Cardiac muscle cell (in vitro differentiated cells and primary cell): ENCODE results near the gene HBA1. TPM values are rescaled to one million over a fixed set of nuclear protein-coding genes. Genes with fewer than 3 reads are reported as not detected.
"Not testable (repeated sequence)": the region's sequence is repeated elsewhere in the genome, so short reads cannot be mapped to it uniquely, and the experiment has no call there.

Experiments used
- DNase-seq, 2 donors: peaks; one replicate each; pipeline versions ENCODE4 v3.0.0 to v3.0.0-alpha.2; 2010 to 2017; ENCODE audit warnings: low read depth in 1 of 2, low spot score in 1 of 2
- H3K27ac ChIP-seq: fragments of 200-600 bp; sonication (generic); 2 replicates; pipeline ENCODE4 v1.5.1; 2016
- H3K27me3 ChIP-seq: fragments of 200-600 bp; sonication (generic); 2 replicates; pipeline ENCODE4 v1.6.0; 2016; ENCODE audit warnings: control low read depth
- H3K36me3 ChIP-seq: fragments of 200-600 bp; sonication (generic); 2 replicates; pipeline ENCODE4 v1.5.1; 2016; ENCODE audit warnings: control low read depth
- H3K4me1 ChIP-seq: fragments of 200-600 bp; sonication (generic); 2 replicates; pipeline ENCODE4 v1.8.1; 2017; ENCODE audit warnings: low read depth, mild to moderate bottlenecking, mixed run types
- H3K4me3 ChIP-seq: fragments of 200-600 bp; sonication (generic); 2 replicates; pipeline ENCODE4 v1.5.1; 2016; ENCODE audit warnings: mild to moderate bottlenecking
- H3K9me3 ChIP-seq: fragments of 200-600 bp; sonication (generic); 2 replicates; pipeline ENCODE4 v1.5.1; 2017; ENCODE audit warnings: low read depth, mild to moderate bottlenecking, control low read depth
- polyA plus RNA-seq: library from polyadenylated mRNA; unstranded; fragments of >200 nt; fragmentation: Nextera tagmentation; extraction: Ambion mirVana; gene quantifications from 2 replicates; pipeline ENCODE4 v1.2.1, GENCODE V29; 2016
- total RNA-seq: library from RNA; depleted of rRNA; stranded (reverse); fragments of >200 nt; gene quantifications from 2 replicates; pipeline ENCODE4 v1.2.3, GENCODE V29; 2016
- TF ChIP-seq, protein P1 (sequence below): IDR thresholded peaks from 2 replicates; pipeline ENCODE4 v1.5.1; 2012; ENCODE audit warnings: low read depth, mild to moderate bottlenecking, low read length

HBA1 gene
- total RNA-seq, result 0.42 TPM in 1 of 2 replicates, not detected in the other
- polyA plus RNA-seq, result 1.8 TPM in 1 of 2 replicates, not detected in the other

DNA sequence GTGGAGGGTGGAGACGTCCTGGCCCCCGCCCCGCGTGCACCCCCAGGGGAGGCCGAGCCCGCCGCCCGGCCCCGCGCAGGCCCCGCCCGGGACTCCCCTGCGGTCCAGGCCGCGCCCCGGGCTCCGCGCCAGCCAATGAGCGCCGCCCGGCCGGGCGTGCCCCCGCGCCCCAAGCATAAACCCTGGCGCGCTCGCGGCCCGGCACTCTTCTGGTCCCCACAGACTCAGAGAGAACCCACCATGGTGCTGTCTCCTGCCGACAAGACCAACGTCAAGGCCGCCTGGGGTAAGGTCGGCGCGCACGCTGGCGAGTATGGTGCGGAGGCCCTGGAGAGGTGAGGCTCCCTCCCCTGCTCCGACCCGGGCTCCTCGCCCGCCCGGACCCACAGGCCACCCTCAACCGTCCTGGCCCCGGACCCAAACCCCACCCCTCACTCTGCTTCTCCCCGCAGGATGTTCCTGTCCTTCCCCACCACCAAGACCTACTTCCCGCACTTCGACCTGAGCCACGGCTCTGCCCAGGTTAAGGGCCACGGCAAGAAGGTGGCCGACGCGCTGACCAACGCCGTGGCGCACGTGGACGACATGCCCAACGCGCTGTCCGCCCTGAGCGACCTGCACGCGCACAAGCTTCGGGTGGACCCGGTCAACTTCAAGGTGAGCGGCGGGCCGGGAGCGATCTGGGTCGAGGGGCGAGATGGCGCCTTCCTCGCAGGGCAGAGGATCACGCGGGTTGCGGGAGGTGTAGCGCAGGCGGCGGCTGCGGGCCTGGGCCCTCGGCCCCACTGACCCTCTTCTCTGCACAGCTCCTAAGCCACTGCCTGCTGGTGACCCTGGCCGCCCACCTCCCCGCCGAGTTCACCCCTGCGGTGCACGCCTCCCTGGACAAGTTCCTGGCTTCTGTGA, at the start of gene HBA1:
Gene HBA1, plus strand, starts transcription at position 204 of the 906 bp plus-strand sequence. Its CDS starts 37 bp downstream, at position 241.
- H3K4me3 ChIP-seq, H3K9me3 ChIP-seq: not testable (repeated sequence)
- H3K27me3 ChIP-seq, result peaks cover 68% of the 10 kb centered on the region

DNA sequence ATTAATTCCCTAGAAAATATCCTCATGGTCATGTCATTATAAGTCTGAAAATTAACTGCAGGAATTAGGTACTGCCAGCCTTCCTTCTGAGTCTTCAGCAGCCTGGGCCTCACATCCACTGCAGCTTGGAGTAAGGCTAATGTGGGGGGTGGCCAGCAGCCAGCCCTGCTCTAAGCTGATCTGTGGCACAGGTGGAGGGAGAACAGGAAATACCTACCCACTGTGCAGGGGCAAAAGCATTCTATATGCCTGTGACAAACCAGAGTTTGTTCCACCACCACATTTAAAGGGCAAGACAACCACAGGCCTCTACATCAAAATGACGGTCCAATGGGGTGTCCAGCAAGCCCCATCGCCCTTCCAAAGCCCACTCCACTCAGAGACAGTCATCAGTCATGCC, 47.4 kb upstream of the HBA1 start:
- no peak for DNase-seq
- Histone ChIP-seq H3K4me3 (no peak overlapping the region), H3K27ac (no peak overlapping the region), H3K9me3 (no peaks in the 10 kb centered on the region), H3K27me3 (no peaks in the 10 kb centered on the region), H3K36me3 (no peaks in the 10 kb centered on the region), H3K4me1 (no peaks in the 10 kb centered on the region)
- TF ChIP-seq, protein P1, sequence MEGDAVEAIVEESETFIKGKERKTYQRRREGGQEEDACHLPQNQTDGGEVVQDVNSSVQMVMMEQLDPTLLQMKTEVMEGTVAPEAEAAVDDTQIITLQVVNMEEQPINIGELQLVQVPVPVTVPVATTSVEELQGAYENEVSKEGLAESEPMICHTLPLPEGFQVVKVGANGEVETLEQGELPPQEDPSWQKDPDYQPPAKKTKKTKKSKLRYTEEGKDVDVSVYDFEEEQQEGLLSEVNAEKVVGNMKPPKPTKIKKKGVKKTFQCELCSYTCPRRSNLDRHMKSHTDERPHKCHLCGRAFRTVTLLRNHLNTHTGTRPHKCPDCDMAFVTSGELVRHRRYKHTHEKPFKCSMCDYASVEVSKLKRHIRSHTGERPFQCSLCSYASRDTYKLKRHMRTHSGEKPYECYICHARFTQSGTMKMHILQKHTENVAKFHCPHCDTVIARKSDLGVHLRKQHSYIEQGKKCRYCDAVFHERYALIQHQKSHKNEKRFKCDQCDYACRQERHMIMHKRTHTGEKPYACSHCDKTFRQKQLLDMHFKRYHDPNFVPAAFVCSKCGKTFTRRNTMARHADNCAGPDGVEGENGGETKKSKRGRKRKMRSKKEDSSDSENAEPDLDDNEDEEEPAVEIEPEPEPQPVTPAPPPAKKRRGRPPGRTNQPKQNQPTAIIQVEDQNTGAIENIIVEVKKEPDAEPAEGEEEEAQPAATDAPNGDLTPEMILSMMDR, result no peak

More for the DNA sequence above, at the start of gene HBA1:
- not testable (repeated sequence) for H3K4me1 ChIP-seq, DNase-seq, H3K36me3 ChIP-seq, H3K27ac ChIP-seq

DNA sequence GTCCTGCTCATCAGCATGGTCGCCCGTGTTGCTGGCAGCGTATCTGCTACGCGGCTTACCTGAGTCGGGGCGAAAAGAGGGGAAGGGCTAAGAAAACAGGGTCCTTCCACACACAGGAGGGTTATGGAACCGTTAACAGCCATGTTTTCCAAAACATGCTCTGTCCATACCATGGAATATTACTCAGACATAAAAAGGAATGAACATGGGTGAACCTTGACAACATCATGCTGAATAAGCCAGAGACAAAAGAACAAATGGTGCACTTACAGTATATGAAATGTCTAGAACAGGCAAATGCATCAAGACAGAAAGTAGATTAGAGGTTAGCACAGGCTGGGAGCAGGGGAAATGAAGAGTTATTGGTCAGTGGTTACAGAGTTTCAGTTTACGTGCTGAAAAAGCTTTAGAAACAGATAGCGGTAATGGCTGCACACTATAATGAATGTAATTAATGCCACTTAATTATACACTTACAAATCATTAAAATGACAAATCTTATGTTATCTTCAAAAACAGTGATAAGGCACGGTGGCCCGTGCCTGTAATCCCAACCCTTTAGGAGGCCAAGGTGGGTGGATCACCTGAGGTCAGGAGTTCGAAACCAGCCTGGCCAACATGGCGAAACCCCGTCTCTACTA, 45.8 kb upstream of the HBA1 start:
- H3K4me1 ChIP-seq, result no peaks in the 10 kb centered on the region
- no peak overlapping the region for H3K4me3 ChIP-seq
- no peaks in the 10 kb centered on the region for H3K27me3 ChIP-seq
- TF ChIP-seq, protein P1, result no peak
- no peak overlapping the region for H3K27ac ChIP-seq
- no peak for DNase-seq
- no peaks in the 10 kb centered on the region for H3K36me3 ChIP-seq
- no peaks in the 10 kb centered on the region for H3K9me3 ChIP-seq

DNA sequence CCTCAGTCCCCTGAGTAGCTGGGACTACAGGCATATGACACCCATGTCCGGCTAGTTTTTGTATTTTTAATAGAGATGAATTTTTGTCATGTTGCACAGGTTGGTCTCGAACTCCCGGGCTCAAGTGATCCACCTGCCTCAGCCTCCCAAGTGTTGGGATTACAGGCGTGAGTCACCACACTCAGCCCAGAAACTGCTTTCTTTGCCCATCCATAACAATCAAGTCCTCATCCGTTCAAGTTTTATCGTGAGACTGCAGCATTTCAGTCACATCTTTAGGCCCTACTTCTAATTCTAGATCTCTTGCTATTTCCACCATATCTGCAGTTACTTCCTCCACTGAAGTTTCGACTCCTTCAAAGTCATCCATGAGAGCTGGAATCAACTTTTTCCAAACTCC, 44.4 kb upstream of the HBA1 start:
- TF ChIP-seq, protein P1, result no peak
- H3K27ac ChIP-seq, result no peak overlapping the region
- H3K27me3 ChIP-seq, result no peaks in the 10 kb centered on the region
- no peaks in the 10 kb centered on the region for H3K9me3 ChIP-seq
- H3K4me1 ChIP-seq, result no peaks in the 10 kb centered on the region
- DNase-seq, result no peak
- H3K4me3 ChIP-seq, result no peak overlapping the region
- no peaks in the 10 kb centered on the region for H3K36me3 ChIP-seq

DNA sequence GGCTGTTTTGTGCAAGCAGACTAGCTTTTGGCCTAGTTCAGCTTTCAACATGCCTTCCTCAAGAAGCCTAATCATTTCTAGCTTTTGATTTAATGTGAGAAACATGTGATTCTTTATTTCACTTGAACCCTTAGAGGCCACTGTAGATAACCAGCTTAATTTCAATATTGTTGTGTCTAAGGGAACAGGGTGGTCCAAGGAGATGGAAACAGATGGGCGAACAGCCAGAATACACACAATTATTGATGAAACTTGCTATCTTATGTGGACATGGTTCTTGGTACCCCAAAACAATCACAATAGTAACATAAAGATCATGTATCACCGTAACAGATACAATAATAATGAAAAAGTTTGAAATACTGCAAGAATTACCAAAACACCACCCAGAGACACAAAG, 42.8 kb upstream of the HBA1 start:
- DNase-seq, result no peak
- TF ChIP-seq, protein P1, result no peak
- no peaks in the 10 kb centered on the region for H3K27me3 ChIP-seq
- H3K9me3 ChIP-seq, result no peaks in the 10 kb centered on the region
- no peak overlapping the region for H3K27ac ChIP-seq
- H3K4me3 ChIP-seq, result no peak overlapping the region
- H3K36me3 ChIP-seq, result no peaks in the 10 kb centered on the region
- H3K4me1 ChIP-seq, result no peaks in the 10 kb centered on the region

DNA sequence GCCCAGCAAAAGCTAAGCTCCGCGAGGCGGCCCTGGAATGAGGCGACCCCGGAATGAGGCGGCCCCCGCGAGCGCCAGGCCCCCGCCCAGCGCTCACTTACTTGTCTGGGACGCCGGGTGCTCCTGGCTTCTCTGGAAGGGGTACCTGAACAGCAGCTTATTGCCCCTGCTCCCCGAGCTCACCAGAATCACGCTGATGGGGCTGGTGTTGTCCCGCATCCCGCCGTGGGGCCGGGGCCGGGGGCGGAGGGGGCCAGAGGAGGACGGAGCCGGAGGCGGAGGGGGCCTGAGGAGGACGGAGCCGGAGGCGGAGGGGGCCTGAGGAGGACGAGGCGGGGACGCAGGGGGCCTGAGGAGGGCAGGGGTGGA, 38.4 kb upstream of the HBA1 start:
- Histone ChIP-seq H3K27ac (peak overlapping the region; percentile 63), H3K4me3 (peak overlapping the region; percentile 46), H3K27me3 (no peaks in the 10 kb centered on the region), H3K4me1 (no peaks in the 10 kb centered on the region), H3K9me3 (no peaks in the 10 kb centered on the region), H3K36me3 (no peaks in the 10 kb centered on the region)
- peak; percentile 22 to 52 for DNase-seq
- TF ChIP-seq, protein P1, result no peak
